Measurements from ENCODE around the gene VTN.
A peak's percentile ranks its signal among the peaks of the same experiment; 100 is the strongest.

VTN gene

DNA sequence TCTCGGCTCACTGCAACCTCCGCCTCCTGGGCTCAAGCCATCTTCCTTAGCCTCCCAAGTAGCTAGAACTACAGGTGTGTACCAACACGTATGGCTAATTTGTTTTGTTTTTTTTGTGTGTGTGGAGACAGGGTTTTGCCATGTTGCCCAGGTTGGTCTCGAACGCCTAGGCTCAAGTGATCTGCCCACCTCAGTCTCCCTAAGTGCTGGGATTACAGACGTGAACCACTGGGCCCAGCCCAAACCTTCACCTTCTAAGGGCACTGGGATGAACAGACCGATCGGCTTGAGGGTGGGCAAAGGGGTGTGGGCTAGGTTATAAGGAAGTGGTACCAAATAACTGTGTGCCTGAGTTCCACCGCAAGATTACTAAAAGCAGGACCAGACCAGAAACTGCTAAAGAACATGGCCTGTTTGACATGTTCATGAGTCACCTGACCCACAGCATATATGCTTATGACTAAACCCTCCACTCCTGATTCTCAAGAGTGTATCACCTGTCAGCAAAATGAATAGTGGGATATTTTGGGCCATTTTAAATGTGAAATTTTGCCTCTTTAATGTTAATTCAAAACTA, 43.0 kb downstream of the VTN start:
- Histone ChIP-seq H3K4me3 (ENCODE audit: low read depth in 1 of 5, low read length in 5 of 5) (no peak overlapping the region), H3K27me3 (ENCODE audit: control insufficient read depth in 5 of 5, insufficient read depth in 4 of 5, low read length in 5 of 5) (no peaks in the 10 kb centered on the region), H3K27ac (ENCODE audit: low read depth, low read length) (no peak overlapping the region), H3K36me3 (ENCODE audit: control insufficient read depth in 5 of 5, insufficient read depth in 5 of 5, low read length in 5 of 5) (peaks cover 18 to 50% (median 40%) of the 10 kb centered on the region in 5 donors), H3K9ac (ENCODE audit: low read length in 5 of 5) (no peak overlapping the region), H3K9me3 (ENCODE audit: control insufficient read depth in 5 of 5, low read length in 5 of 5) (no peaks in the 10 kb centered on the region), H3K4me1 (ENCODE audit: control insufficient read depth in 5 of 5, insufficient read depth in 5 of 5, low read length in 5 of 5) (no peaks in the 10 kb centered on the region)

DNA sequence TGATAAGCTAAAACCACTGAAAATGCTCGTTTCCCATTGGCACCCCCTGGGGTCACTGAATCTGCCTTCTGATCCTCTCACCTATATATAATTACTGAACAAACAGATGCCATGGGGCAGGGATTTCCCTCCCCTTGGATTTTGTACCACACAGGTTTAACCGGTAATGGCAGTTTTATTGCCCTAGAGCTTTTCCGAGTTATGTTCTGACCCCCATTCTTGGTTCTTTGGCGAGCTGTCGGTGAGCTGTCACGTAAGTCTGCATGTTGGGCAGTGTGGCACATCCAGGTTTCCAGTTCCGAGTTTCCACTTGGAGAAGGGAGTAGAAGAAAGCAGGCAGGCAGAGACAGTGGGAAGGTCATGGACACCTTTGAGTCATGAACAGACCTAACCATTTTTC, 44.0 kb downstream of the VTN start:
- Histone ChIP-seq H3K9ac (ENCODE audit: low read length in 5 of 5) (no peak overlapping the region), H3K27me3 (ENCODE audit: control insufficient read depth in 5 of 5, insufficient read depth in 4 of 5, low read length in 5 of 5) (no peaks in the 10 kb centered on the region), H3K9me3 (ENCODE audit: control insufficient read depth in 5 of 5, low read length in 5 of 5) (no peaks in the 10 kb centered on the region), H3K4me3 (ENCODE audit: low read depth in 1 of 5, low read length in 5 of 5) (no peak overlapping the region), H3K4me1 (ENCODE audit: control insufficient read depth in 5 of 5, insufficient read depth in 5 of 5, low read length in 5 of 5) (no peaks in the 10 kb centered on the region), H3K36me3 (ENCODE audit: control insufficient read depth in 5 of 5, insufficient read depth in 5 of 5, low read length in 5 of 5) (peaks cover 18 to 40% (median 30%) of the 10 kb centered on the region in 5 donors), H3K27ac (ENCODE audit: low read depth, low read length) (no peak overlapping the region)

GRCh38 chr17:28325211-28325610, 44.9 kb downstream of the VTN start:
- Histone ChIP-seq H3K27ac (ENCODE audit: low read depth, low read length) (no peak overlapping the region), H3K9ac (ENCODE audit: low read length in 5 of 5) (peak overlapping the region in 1 of 5 donors; percentile 38), H3K36me3 (ENCODE audit: control insufficient read depth in 5 of 5, insufficient read depth in 5 of 5, low read length in 5 of 5) (peaks cover 18 to 31% (median 21%) of the 10 kb centered on the region in 5 donors), H3K4me1 (ENCODE audit: control insufficient read depth in 5 of 5, insufficient read depth in 5 of 5, low read length in 5 of 5) (no peaks in the 10 kb centered on the region), H3K9me3 (ENCODE audit: control insufficient read depth in 5 of 5, low read length in 5 of 5) (no peaks in the 10 kb centered on the region), H3K27me3 (ENCODE audit: control insufficient read depth in 5 of 5, insufficient read depth in 4 of 5, low read length in 5 of 5) (no peaks in the 10 kb centered on the region), H3K4me3 (ENCODE audit: low read depth in 1 of 5, low read length in 5 of 5) (no peak overlapping the region)

- no peaks in the 10 kb centered on the region for H3K27me3 ChIP-seq (ENCODE audit: control insufficient read depth in 5 of 5, insufficient read depth in 4 of 5, low read length in 5 of 5)
- peaks cover 18 to 27% (median 20%) of the 10 kb centered on the region in 5 donors for H3K36me3 ChIP-seq (ENCODE audit: control insufficient read depth in 5 of 5, insufficient read depth in 5 of 5, low read length in 5 of 5)
- no peaks in the 10 kb centered on the region for H3K9me3 ChIP-seq (ENCODE audit: control insufficient read depth in 5 of 5, low read length in 5 of 5)
- no peak overlapping the region for H3K27ac ChIP-seq (ENCODE audit: low read depth, low read length)
- no peak overlapping the region for H3K9ac ChIP-seq (ENCODE audit: low read length in 5 of 5)
- H3K4me1 ChIP-seq (ENCODE audit: control insufficient read depth in 5 of 5, insufficient read depth in 5 of 5, low read length in 5 of 5), result peaks cover 0 to 3% (median 2%) of the 10 kb centered on the region in 5 donors
- no peak overlapping the region for H3K4me3 ChIP-seq (ENCODE audit: low read depth in 1 of 5, low read length in 5 of 5)
Measured at GRCh38 chr17:28324781-28325180, 45.3 kb downstream of the VTN start.

- no peak overlapping the region for H3K27ac ChIP-seq (ENCODE audit: low read depth, low read length)
- H3K9me3 ChIP-seq (ENCODE audit: control insufficient read depth in 5 of 5, low read length in 5 of 5), result no peaks in the 10 kb centered on the region
- H3K27me3 ChIP-seq (ENCODE audit: control insufficient read depth in 5 of 5, insufficient read depth in 4 of 5, low read length in 5 of 5), result no peaks in the 10 kb centered on the region
- peaks cover 0 to 8% (median 7%) of the 10 kb centered on the region in 5 donors for H3K4me1 ChIP-seq (ENCODE audit: control insufficient read depth in 5 of 5, insufficient read depth in 5 of 5, low read length in 5 of 5)
- H3K4me3 ChIP-seq (ENCODE audit: low read depth in 1 of 5, low read length in 5 of 5), result no peak overlapping the region
- H3K9ac ChIP-seq (ENCODE audit: low read length in 5 of 5), result no peak overlapping the region
- H3K36me3 ChIP-seq (ENCODE audit: control insufficient read depth in 5 of 5, insufficient read depth in 5 of 5, low read length in 5 of 5), result peaks cover 16 to 24% (median 18%) of the 10 kb centered on the region in 5 donors
Measured at GRCh38 chr17:28324267-28324745, 45.8 kb downstream of the VTN start.

DNA sequence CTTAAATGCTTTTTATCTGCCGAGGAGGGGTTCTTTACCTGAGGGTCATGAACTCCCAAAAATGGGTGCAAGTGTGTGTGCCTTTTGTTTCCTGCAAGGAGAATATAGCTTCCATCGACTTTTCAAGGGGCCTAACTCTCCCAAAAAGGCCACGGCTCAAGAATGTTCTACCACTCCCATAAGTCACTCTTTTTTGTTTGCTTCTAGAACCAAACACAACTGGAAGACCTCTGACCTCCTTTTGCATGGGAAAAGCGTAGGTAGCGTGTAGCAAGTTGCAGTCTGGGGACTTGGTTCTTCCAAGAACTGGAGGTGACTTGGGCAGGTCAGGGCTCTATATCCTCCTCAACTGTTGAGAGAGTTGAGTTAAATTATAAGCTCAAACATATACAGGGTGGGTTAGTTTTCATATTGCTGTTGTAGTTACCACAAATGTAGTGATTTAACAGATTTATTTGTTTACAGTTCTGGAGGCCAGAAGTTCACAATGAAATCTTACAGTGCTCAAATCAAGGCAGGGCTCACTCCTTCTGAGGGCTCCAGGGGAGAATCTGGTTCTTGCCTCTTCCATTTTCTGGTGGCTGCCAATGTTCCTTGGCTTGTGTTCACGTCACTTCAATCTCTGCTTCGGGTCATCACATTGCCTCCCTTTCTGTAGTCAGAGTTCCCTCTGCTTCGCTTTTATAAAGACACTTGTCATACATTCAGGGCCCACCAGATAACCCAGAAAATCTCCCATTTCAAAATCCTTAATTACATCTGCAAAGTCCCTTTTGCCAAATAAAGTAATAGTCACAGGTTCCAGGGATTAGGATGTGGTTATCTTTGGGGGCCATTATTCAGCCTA, 49.7 kb downstream of the VTN start:
- Histone ChIP-seq H3K27ac (ENCODE audit: low read depth, low read length) (no peak overlapping the region), H3K4me1 (ENCODE audit: control insufficient read depth in 5 of 5, insufficient read depth in 5 of 5, low read length in 5 of 5) (peaks cover 2 to 23% (median 20%) of the 10 kb centered on the region in 5 donors), H3K4me3 (ENCODE audit: low read depth in 1 of 5, low read length in 5 of 5) (no peak overlapping the region), H3K36me3 (ENCODE audit: control insufficient read depth in 5 of 5, insufficient read depth in 5 of 5, low read length in 5 of 5) (no peaks in the 10 kb centered on the region), H3K9ac (ENCODE audit: low read length in 5 of 5) (no peak overlapping the region), H3K9me3 (ENCODE audit: control insufficient read depth in 5 of 5, low read length in 5 of 5) (no peaks in the 10 kb centered on the region), H3K27me3 (ENCODE audit: control insufficient read depth in 5 of 5, insufficient read depth in 4 of 5, low read length in 5 of 5) (peaks cover 0 to 6% (median 4%) of the 10 kb centered on the region in 5 donors)

DNA sequence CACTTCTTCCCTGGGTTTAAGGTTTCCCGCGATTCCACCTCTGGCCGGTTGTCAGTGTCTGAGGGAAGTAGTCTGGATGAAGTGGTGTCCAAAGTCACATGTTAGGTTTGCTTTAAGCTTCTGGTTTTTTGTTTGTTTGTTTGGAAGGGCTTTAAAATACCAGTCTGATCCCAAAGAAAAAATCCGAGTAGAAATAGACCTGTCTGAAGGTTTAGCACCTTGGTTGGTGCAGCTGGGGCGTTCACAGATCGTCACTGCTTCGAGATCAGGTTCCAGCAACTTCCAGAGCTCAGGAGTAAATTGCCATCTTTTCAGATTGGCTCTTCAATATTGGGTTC, 50.5 kb downstream of the VTN start:
- Histone ChIP-seq H3K4me3 (ENCODE audit: low read depth in 1 of 5, low read length in 5 of 5) (peak overlapping the region; percentile 63 to 76 (median 74)), H3K9me3 (ENCODE audit: control insufficient read depth in 5 of 5, low read length in 5 of 5) (no peaks in the 10 kb centered on the region), H3K27ac (ENCODE audit: low read depth, low read length) (peak overlapping the region; percentile 16), H3K4me1 (ENCODE audit: control insufficient read depth in 5 of 5, insufficient read depth in 5 of 5, low read length in 5 of 5) (peaks cover 2 to 23% (median 20%) of the 10 kb centered on the region in 5 donors), H3K27me3 (ENCODE audit: control insufficient read depth in 5 of 5, insufficient read depth in 4 of 5, low read length in 5 of 5) (peaks cover 0 to 6% (median 4%) of the 10 kb centered on the region in 5 donors), H3K36me3 (ENCODE audit: control insufficient read depth in 5 of 5, insufficient read depth in 5 of 5, low read length in 5 of 5) (no peaks in the 10 kb centered on the region), H3K9ac (ENCODE audit: low read length in 5 of 5) (peak overlapping the region in 4 of 5 donors; percentile 3 to 70 (median 40))

GRCh38 chr17:28318759-28319597, 51.1 kb downstream of the VTN start, which contains the start of gene TMEM97:
TSS of gene TMEM97 (plus strand) at chr17:28319200. CDS start at chr17:28319240, 40 bp downstream.
- Histone ChIP-seq H3K9ac (ENCODE audit: low read length in 5 of 5) (peak within 1 kb of the TSS in 4 of 5 donors; percentile 3 to 70 (median 42)), H3K27ac (ENCODE audit: low read depth, low read length) (peak within 1 kb of the TSS; percentile 16), H3K36me3 (ENCODE audit: control insufficient read depth in 5 of 5, insufficient read depth in 5 of 5, low read length in 5 of 5) (no peaks in the 10 kb centered on the region), H3K4me1 (ENCODE audit: control insufficient read depth in 5 of 5, insufficient read depth in 5 of 5, low read length in 5 of 5) (peaks cover 2 to 23% (median 20%) of the 10 kb centered on the region in 5 donors), H3K4me3 (ENCODE audit: low read depth in 1 of 5, low read length in 5 of 5) (peak within 1 kb of the TSS; percentile 63 to 76 (median 74)), H3K27me3 (ENCODE audit: control insufficient read depth in 5 of 5, insufficient read depth in 4 of 5, low read length in 5 of 5) (peaks cover 0 to 6% (median 4%) of the 10 kb centered on the region in 5 donors), H3K9me3 (ENCODE audit: control insufficient read depth in 5 of 5, low read length in 5 of 5) (no peaks in the 10 kb centered on the region)

DNA sequence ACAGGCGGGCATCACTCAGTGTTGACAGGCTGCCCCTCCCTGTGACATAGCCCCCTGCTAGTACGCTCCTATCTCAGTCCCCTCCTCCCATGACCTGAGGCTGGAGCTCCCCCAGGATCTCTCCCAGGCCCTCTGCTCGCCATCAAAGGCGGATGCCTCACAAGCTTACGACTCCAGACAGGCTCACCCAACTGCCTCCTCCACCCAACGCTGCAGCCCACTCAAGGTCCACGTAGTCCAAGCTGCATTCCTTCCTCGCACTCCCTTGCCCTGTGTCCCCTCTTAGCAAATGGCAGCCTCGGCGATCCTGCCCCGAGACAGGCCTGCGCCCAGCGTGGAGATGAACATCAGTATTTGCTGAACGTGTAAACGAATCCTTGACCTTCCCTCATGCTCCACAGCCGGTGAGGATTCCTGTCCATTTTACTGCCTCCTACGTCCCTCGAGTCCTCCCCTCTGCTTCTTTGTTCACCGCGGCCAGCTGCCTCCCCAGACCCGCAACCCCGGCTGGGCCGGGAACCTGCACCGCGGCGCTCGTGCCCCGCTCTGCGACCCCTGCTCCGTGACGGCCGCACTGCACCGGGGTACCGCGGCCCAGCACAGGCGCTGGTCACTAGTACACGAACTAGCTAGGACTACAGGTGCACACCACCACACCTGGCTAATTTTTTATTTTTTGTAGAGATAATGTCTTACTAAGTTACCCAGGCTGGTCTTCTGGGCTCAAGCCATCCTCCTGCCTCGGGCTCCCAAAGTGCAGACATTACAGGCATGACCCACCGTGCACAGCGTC, 51.9 kb downstream of the VTN start:
- Histone ChIP-seq H3K9ac (ENCODE audit: low read length in 5 of 5) (peak overlapping the region in 3 of 5 donors; percentile 21 to 57 (median 56)), H3K36me3 (ENCODE audit: control insufficient read depth in 5 of 5, insufficient read depth in 5 of 5, low read length in 5 of 5) (no peaks in the 10 kb centered on the region), H3K9me3 (ENCODE audit: control insufficient read depth in 5 of 5, low read length in 5 of 5) (no peaks in the 10 kb centered on the region), H3K4me3 (ENCODE audit: low read depth in 1 of 5, low read length in 5 of 5) (peak overlapping the region; percentile 63 to 76 (median 74)), H3K27ac (ENCODE audit: low read depth, low read length) (no peak overlapping the region), H3K27me3 (ENCODE audit: control insufficient read depth in 5 of 5, insufficient read depth in 4 of 5, low read length in 5 of 5) (peaks cover 0 to 6% (median 4%) of the 10 kb centered on the region in 5 donors), H3K4me1 (ENCODE audit: control insufficient read depth in 5 of 5, insufficient read depth in 5 of 5, low read length in 5 of 5) (peaks cover 2 to 23% (median 20%) of the 10 kb centered on the region in 5 donors)

All from subcutaneous abdominal adipose tissue (tissue), 5 donors.